A549 (cell line): ENCODE measurements around the gene XYLT1. TPM values are rescaled to one million over a fixed set of nuclear protein-coding genes. Genes with fewer than 3 reads are reported as not detected.

Source experiments
- ATAC-seq, 2 experiments: fragments of 200-7000 bp in 1 of 2; fragments of >200 bp in 1 of 2; cut with Nextera tagmentation in 1 of 2; cut with Tn5 transposase in 1 of 2; 3 replicates each; pipeline versions ENCODE4 v1.8.0 to v1.9.1; 2018 to 2020; ENCODE audit warnings: mild to moderate bottlenecking in 1 of 2, moderate library complexity in 1 of 2
- CTCF ChIA-PET: fragments of 300-600 bp; sonication (Branson Sonifier 250); formaldehyde crosslinking; extraction: SDS; loops from one replicate; lab custom pipeline; 2021; ENCODE audit warnings: antibody characterized with exemption, inconsistent platforms; lab: Yijun Ruan, JAX
- POLR2A ChIA-PET: fragments of 350-600 bp; formaldehyde crosslinking; extraction: SDS; loops from one replicate; lab custom pipeline; 2021; ENCODE audit warnings: antibody characterized with exemption, inconsistent platforms; lab: Yijun Ruan, JAX
- DNase-seq, 2 experiments: peaks; one replicate each; pipeline versions ENCODE4 v3.0.0 to v3.0.0-alpha.2; 2011 to 2016; ENCODE audit warnings: low read depth in 1 of 2, low spot score in 1 of 2
- FAIRE-seq: peaks from 2 replicates; lab custom pipeline; 2011; peaks lifted over from hg19 to GRCh38; lab: Jason Lieb, UNC
- H3K27ac ChIP-seq, 2 experiments: fragments of >200 bp; sonication (Bioruptor Twin); formaldehyde crosslinking; 3 replicates each; pipeline ENCODE4 v1.5.1; 2016 to 2017
- H3K4me1 ChIP-seq: fragments of >200 bp; sonication (Bioruptor Twin); formaldehyde crosslinking; 3 replicates; pipeline ENCODE4 v1.6.1; 2016
- H3K4me2 ChIP-seq: fragments of >200 bp; sonication (Bioruptor Twin); formaldehyde crosslinking; 3 replicates; pipeline ENCODE4 v1.6.1; 2016
- H3K4me3 ChIP-seq: fragments of >200 bp; sonication (Bioruptor Twin); formaldehyde crosslinking; 3 replicates; pipeline ENCODE4 v1.5.1; 2016
- H3K9me3 ChIP-seq: fragments of >200 bp; sonication (Bioruptor Twin); formaldehyde crosslinking; 3 replicates; pipeline ENCODE4 v1.6.1; 2016
- CBX8 ChIP-seq: fragments of 200-600 bp; sonication (generic); IDR thresholded peaks from 2 replicates; pipeline ENCODE4 v1.6.1; 2016
- EHMT2 ChIP-seq: fragments of 200-600 bp; sonication (generic); IDR thresholded peaks from 2 replicates; pipeline ENCODE4 v1.6.1; 2016; ENCODE audit warnings: antibody characterized with exemption, low read depth, mild to moderate bottlenecking, moderate library complexity
- FOSB ChIP-seq: fragments of 250-450 bp; sonication (Bioruptor Pico); IDR thresholded peaks from 2 replicates; pipeline ENCODE4 v1.5.0; 2020; ENCODE audit warnings: mild to moderate bottlenecking, moderate library complexity
- GATA3 ChIP-seq: IDR thresholded peaks from 2 replicates; pipeline ENCODE4 v1.6.1; 2012; ENCODE audit warnings: borderline replicate concordance
- HDAC2 ChIP-seq: fragments of 200-600 bp; sonication (generic); IDR thresholded peaks from 2 replicates; pipeline ENCODE4 v1.6.1; 2016
- HOXB13 ChIP-seq: fragments of 250-450 bp; sonication (Bioruptor Pico); IDR thresholded peaks from 2 replicates; pipeline ENCODE4 v1.5.0; 2020; ENCODE audit warnings: low read depth, mild to moderate bottlenecking, moderate library complexity
- HOXB5 ChIP-seq: fragments of 250-450 bp; sonication (Bioruptor Pico); IDR thresholded peaks from 2 replicates; pipeline ENCODE4 v1.5.0; 2020; ENCODE audit warnings: mild to moderate bottlenecking, moderate library complexity
- JUN ChIP-seq, 2 experiments: fragments of >200 bp; sonication (Bioruptor Twin); formaldehyde crosslinking; IDR thresholded peaks; 2 replicates in 1 of 2; 3 replicates in 1 of 2; pipeline ENCODE4 v1.6.1; 2016 to 2017
- JUNB ChIP-seq: fragments of >200 bp; sonication (Bioruptor Twin); formaldehyde crosslinking; IDR thresholded peaks from 2 replicates; pipeline ENCODE4 v1.6.1; 2016
- KDM1A ChIP-seq: fragments of 200-600 bp; sonication (generic); IDR thresholded peaks from 2 replicates; pipeline ENCODE4 v1.6.1; 2016; ENCODE audit warnings: low read depth, mild to moderate bottlenecking
- NFE2L2 ChIP-seq: fragments of 150-350 bp; conservative IDR thresholded peaks from 2 replicates; pipeline ENCODE4 v1.6.1; 2014; ENCODE audit warnings: low read length
- NPAS2 ChIP-seq: fragments of 250-450 bp; sonication (Bioruptor Pico); IDR thresholded peaks from 2 replicates; pipeline ENCODE4 v1.8.0; 2022; ENCODE audit warnings: mild to moderate bottlenecking, moderate library complexity, borderline replicate concordance
- NR3C1 ChIP-seq: fragments of >200 bp; sonication (Bioruptor Twin); formaldehyde crosslinking; IDR thresholded peaks from 3 replicates; pipeline ENCODE4 v1.6.1; 2017
- PHF8 ChIP-seq: fragments of 200-600 bp; sonication (generic); IDR thresholded peaks from 2 replicates; pipeline ENCODE4 v1.6.1; 2016; ENCODE audit warnings: low read depth, mild to moderate bottlenecking, antibody characterized with exemption, moderate library complexity, borderline replicate concordance
- POLR2A ChIP-seq: IDR thresholded peaks from 2 replicates; pipeline ENCODE4 v1.6.1; 2012; ENCODE audit warnings: mild to moderate bottlenecking, low read length
- SREBF2 ChIP-seq: fragments of 450-650 bp; IDR thresholded peaks from 2 replicates; pipeline ENCODE4 v1.6.1; 2014; ENCODE audit warnings: mild to moderate bottlenecking, moderate library complexity
- ZC3H11A ChIP-seq: fragments of 450-650 bp; IDR thresholded peaks from 2 replicates; pipeline ENCODE4 v1.6.1; 2014; ENCODE audit warnings: antibody characterized with exemption, mild to moderate bottlenecking
- ZSCAN20 ChIP-seq: fragments of 250-450 bp; sonication (Bioruptor Pico); IDR thresholded peaks from 2 replicates; pipeline ENCODE4 v1.8.0; 2022; ENCODE audit warnings: mild to moderate bottlenecking, moderate library complexity
- WGBS: methylation state at CpG from one replicate; pipeline ENCODE4 v1.1.6; 2017; ENCODE audit errors: missing lambda C conversion rate; 5-methylcytosine and 5-hydroxymethylcytosine counted together
- polyA plus RNA-seq, 4 experiments: library from polyadenylated mRNA; depleted of rRNA in 3 of 4; stranded (reverse); fragments of >200 nt; fragmentation: RNase III in 1 of 4; extraction: RNeasy Plus Mini Kit Qiagen cat#74134 plus additional on column Dnase treatment in 1 of 4; gene quantifications; 2 replicates in 3 of 4; 3 replicates in 1 of 4; pipeline ENCODE4 v1.2.3, GENCODE V29; 2011 to 2017
- TF ChIP-seq, protein P1 (sequence below): IDR thresholded peaks from 2 replicates; pipeline ENCODE4 v1.6.1; 2012
- TF ChIP-seq, protein P2 (sequence below): fragments of 150-350 bp; IDR thresholded peaks from 2 replicates; pipeline ENCODE4 v1.6.1; 2014; ENCODE audit warnings: low read depth, mild to moderate bottlenecking, low read length
- TF ChIP-seq, protein P3 (sequence below): fragments of 200-600 bp; sonication (generic); IDR thresholded peaks from 2 replicates; pipeline ENCODE4 v1.6.1; 2016; ENCODE audit warnings: antibody characterized with exemption, mild to moderate bottlenecking, moderate library complexity

XYLT1 gene
- polyA plus RNA-seq, 2 of the 4 experiments (the other 2 are of a cell fraction), result 0.78 to 0.88 TPM

DNA sequence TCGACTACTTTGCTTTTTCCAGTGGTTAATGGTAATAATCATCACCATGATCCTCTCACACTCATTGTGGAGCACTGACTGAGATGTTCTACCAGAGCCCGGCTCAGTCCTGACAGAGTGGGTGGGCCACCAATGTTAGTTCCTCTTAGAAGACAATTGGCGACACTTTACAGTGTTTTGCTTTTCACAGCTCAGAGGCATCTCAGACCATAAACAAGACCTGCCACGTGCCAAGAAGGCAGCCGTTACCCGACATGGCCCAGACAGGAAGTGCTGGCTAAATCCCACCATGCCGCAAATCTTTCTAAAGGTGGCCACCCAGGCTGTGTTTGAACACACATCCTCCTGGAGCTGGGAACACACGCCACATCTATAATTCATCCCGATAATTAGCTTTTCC is 103.7 kb downstream of the XYLT1 start (continued):
- TF ChIP-seq JUNB, result no peak
- no peak for TF ChIP-seq HOXB13 (CRISPR knock-in tag)
- TF ChIP-seq HDAC2, result no peak
- no peak for TF ChIP-seq EHMT2
- TF ChIP-seq, all 56 proteins: peak for 0

DNA sequence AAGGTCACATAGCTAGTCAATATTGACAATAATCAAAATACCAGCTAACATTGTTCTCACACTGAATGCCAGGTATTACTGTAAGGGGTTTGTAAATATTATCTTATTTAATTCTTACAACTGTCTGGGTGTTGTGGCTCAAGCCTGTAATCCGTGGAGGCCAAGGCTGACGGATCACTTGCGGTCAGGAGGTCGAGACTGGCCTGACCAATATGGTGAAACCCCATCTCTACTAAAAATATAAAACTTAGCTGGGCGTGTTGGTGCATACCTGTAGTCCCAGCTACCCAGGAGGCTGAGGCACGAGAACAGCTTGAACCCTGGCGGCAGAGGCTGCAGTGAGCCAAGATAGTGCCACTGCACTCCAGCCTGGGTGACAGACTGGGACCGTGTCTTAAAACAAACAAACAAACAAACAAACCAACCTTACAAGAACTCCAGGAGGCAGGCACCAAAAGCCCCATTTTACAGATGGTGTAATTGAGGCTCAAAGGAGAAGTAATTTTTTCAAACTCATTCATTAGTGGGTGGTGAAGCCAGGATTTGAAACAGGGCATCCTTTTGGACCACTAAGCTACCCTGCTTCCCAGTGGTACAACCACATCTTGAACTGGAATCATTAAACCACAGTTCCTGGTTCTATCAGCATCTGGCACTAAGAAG is 104.3 kb downstream of the XYLT1 start:
- no peak overlapping the region for H3K4me3 ChIP-seq
- ATAC-seq (no peak), FAIRE-seq (no peak), DNase-seq (no peak)
- TF ChIP-seq ZSCAN20, result no peak
- H3K27ac ChIP-seq, result no peak overlapping the region
- ChIA-PET CTCF (no interaction called here), POLR2A (no interaction called here)
- no peak overlapping the region for H3K4me2 ChIP-seq
- no peaks in the 10 kb centered on the region for H3K4me1 ChIP-seq
- 20% methylated on average over 8 of the region's 8 CpGs for WGBS
- no peaks in the 10 kb centered on the region for H3K9me3 ChIP-seq

DNA sequence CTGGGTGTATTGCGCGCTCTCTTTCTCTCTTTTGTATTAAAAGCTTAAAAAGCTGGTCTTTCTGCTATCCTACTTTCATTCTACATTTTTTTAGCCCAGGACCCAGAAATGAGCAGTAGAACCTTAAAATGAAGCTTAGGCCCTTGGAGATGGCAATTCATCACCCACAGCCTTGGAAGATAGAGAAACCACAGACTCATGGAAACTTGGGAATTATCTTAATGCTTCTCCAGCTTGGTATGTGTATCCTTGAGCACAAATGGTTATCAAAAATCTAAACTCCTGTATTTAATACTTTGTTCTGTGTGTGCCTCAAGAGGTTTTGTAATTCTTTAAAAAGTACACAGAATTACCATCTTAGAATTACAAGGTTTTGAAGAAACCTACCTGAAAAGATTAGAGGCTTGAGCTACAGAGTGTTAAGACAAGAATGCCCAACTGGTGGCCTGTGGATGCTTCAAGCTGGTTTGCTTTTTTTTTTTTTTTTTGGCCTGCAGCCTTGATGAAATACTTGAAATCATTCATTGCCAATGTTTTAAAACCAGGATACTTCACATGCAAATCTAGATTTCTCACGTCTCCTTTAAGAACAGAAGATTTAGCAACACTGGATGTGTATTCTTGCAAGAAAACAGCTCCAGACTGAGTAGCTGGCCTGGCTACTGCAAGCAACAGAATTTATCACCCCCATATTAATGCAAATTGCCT is 105.0 kb downstream of the XYLT1 start:
- no peak overlapping the region for H3K4me2 ChIP-seq
- DNase-seq, result no peak

DNA sequence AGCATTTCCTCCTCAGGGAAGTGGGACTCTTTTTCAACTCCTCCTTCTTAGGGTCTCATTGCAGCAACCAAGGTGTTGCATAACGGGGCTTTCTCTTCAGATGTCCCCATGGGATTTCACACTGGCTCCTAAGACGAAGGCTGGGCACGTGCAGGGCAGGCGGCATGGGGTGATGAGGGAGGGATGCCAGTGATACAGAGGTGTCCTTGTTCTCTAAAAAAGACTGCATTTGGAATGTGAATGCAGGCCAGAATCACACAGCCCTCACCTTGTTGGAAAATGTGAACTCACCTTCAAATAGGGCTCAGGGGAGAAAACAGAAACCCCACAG is 105.6 kb downstream of the XYLT1 start:
- Histone ChIP-seq H3K27ac (no peak overlapping the region), H3K4me3 (no peak overlapping the region), H3K9me3 (no peaks in the 10 kb centered on the region), H3K4me1 (no peaks in the 10 kb centered on the region), H3K4me2 (no peak overlapping the region)
- DNase-seq (no peak), FAIRE-seq (no peak), ATAC-seq (no peak)
- CTCF ChIA-PET, result interaction anchor here (0.7 kb wide), 2 partner anchors 151 to 504 kb away, joined by 3 to 4 read pairs; no protein-coding TSS in a partner anchor
- 28% methylated on average over 4 of the region's 4 CpGs for WGBS
- POLR2A ChIA-PET, result no interaction called here
- TF ChIP-seq ZSCAN20 (no peak), NR3C1 (no peak), KDM1A (no peak), NFE2L2 (no peak), ZC3H11A (no peak), GATA3 (no peak), SREBF2 (no peak), JUN (IDR thresholded peaks at IDR 0.05) (no peak), PHF8 (no peak), HOXB5 (no peak), NPAS2 (CRISPR knock-in tag) (no peak), FOSB (CRISPR knock-in tag) (no peak), POLR2A (no peak)
- TF ChIP-seq, protein P1, sequence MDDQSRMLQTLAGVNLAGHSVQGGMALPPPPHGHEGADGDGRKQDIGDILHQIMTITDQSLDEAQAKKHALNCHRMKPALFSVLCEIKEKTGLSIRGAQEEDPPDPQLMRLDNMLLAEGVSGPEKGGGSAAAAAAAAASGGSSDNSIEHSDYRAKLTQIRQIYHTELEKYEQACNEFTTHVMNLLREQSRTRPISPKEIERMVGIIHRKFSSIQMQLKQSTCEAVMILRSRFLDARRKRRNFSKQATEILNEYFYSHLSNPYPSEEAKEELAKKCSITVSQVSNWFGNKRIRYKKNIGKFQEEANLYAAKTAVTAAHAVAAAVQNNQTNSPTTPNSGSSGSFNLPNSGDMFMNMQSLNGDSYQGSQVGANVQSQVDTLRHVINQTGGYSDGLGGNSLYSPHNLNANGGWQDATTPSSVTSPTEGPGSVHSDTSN, result no peak
- TF ChIP-seq, protein P2, sequence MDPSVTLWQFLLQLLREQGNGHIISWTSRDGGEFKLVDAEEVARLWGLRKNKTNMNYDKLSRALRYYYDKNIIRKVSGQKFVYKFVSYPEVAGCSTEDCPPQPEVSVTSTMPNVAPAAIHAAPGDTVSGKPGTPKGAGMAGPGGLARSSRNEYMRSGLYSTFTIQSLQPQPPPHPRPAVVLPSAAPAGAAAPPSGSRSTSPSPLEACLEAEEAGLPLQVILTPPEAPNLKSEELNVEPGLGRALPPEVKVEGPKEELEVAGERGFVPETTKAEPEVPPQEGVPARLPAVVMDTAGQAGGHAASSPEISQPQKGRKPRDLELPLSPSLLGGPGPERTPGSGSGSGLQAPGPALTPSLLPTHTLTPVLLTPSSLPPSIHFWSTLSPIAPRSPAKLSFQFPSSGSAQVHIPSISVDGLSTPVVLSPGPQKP, result no peak

More for the DNA sequence above, 105.0 kb downstream of the XYLT1 start:
- Histone ChIP-seq H3K4me3 (no peak overlapping the region), H3K27ac (no peak overlapping the region), H3K4me1 (no peaks in the 10 kb centered on the region), H3K9me3 (no peaks in the 10 kb centered on the region)
- no peak for ATAC-seq
- 42% methylated on average over 3 of the region's 3 CpGs for WGBS
- FAIRE-seq, result no peak
- POLR2A ChIA-PET, result no interaction called here
- CTCF ChIA-PET, result interaction anchor here (0.7 kb wide), 2 partner anchors 152 to 505 kb away, joined by 3 to 4 read pairs; no protein-coding TSS in a partner anchor
- TF ChIP-seq CBX8, result no peak
- TF ChIP-seq, protein P3, sequence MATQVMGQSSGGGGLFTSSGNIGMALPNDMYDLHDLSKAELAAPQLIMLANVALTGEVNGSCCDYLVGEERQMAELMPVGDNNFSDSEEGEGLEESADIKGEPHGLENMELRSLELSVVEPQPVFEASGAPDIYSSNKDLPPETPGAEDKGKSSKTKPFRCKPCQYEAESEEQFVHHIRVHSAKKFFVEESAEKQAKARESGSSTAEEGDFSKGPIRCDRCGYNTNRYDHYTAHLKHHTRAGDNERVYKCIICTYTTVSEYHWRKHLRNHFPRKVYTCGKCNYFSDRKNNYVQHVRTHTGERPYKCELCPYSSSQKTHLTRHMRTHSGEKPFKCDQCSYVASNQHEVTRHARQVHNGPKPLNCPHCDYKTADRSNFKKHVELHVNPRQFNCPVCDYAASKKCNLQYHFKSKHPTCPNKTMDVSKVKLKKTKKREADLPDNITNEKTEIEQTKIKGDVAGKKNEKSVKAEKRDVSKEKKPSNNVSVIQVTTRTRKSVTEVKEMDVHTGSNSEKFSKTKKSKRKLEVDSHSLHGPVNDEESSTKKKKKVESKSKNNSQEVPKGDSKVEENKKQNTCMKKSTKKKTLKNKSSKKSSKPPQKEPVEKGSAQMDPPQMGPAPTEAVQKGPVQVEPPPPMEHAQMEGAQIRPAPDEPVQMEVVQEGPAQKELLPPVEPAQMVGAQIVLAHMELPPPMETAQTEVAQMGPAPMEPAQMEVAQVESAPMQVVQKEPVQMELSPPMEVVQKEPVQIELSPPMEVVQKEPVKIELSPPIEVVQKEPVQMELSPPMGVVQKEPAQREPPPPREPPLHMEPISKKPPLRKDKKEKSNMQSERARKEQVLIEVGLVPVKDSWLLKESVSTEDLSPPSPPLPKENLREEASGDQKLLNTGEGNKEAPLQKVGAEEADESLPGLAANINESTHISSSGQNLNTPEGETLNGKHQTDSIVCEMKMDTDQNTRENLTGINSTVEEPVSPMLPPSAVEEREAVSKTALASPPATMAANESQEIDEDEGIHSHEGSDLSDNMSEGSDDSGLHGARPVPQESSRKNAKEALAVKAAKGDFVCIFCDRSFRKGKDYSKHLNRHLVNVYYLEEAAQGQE, result no peak
